HG03175 (cell line): ENCODE data around the gene CMPK1.
"Not testable (repeated sequence)": the region's sequence is repeated elsewhere in the genome, so short reads cannot be mapped to it uniquely, and the experiment has no call there.

Experiments
- ATAC-seq: cut with Tn5 transposase; IDR thresholded peaks from one replicate; pipeline ENCODE4 v1.9.1; 2021; ENCODE audit warnings: mild to moderate bottlenecking, moderate library complexity; ENCODE audit not compliant: unreplicated experiment

Gene CMPK1, protein sequence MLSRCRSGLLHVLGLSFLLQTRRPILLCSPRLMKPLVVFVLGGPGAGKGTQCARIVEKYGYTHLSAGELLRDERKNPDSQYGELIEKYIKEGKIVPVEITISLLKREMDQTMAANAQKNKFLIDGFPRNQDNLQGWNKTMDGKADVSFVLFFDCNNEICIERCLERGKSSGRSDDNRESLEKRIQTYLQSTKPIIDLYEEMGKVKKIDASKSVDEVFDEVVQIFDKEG

DNA sequence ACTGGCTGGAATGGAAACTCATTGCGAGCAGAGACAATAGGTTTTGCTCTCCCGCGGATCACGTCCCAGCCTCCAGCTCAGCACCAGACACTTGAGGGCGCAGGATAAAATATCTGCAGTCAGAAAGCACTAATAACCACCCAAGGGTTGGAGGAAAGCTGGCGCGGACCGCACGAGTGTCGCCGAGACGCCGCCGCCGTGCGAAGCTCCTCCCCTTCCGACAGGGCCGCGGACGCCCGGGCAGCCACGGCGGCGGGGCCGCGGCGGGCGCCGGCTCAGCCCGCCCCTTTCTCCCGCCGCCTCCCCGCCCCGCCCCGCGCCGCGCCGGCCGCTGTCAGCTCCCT, at the start of gene CMPK1:
Gene CMPK1 (plus strand): TSS at position 213 of the 344 bp plus-strand sequence. CDS start 156 bp downstream, outside the sequence.
- ATAC-seq = peak; percentile 82

DNA sequence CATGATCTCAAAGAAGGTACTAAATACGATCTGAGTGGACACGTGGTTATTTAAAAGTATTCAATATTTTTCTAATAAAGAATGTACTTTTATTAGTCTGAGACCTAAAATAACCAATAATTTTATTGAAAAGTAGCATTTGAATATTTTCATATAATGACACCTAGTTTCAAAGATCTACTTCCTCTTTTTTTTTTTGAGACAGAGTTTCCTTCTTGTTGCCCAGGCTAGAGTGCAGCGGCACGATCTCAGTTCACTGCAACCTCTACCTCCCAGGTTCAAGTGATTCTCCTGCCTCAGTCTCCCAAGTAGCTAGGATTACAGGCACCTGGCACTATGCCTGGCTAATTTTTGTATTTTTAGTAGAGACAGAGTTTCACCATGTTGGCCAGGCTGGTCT, 45.5 kb upstream of the CMPK1 start:
- ATAC-seq = not testable (repeated sequence)

DNA sequence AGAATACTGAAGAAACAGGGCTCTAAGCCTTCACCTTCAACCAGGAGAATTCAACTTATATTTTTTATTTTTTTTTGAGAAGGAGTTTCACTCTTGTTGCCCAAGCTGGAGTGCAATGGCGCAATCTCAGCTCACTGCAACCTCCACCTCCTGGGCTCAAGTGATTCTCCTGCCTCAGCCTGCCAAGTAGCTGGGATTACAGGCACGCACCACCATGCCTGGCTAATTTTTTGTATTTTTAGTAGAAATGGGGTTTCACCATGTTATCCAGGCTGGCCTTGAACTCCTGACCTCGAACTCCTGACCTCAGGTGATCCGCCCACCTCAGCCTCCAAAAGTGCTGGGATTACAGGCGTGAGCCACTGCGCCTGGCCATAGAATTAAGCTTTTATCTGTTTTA, 38.7 kb upstream of the CMPK1 start:
- not testable (repeated sequence) for ATAC-seq

DNA sequence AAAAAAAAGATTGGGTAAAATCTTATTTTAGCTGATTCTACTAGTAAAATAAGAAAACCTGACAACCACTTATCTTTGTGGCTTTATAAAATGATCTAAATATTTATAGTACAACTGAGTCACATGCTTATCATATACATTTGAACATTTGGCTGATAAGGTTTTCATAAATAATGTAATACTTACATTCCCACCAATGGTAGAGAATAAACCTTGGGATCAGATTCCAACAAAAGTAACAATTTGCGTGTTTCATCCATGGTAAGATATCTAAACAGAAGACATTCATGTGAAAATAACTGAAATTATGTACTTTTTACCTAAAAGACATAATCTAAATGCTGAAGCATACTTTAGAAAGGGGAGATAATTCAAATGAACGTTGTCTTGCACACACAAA, 38.0 kb upstream of the CMPK1 start:
- no peak for ATAC-seq

DNA sequence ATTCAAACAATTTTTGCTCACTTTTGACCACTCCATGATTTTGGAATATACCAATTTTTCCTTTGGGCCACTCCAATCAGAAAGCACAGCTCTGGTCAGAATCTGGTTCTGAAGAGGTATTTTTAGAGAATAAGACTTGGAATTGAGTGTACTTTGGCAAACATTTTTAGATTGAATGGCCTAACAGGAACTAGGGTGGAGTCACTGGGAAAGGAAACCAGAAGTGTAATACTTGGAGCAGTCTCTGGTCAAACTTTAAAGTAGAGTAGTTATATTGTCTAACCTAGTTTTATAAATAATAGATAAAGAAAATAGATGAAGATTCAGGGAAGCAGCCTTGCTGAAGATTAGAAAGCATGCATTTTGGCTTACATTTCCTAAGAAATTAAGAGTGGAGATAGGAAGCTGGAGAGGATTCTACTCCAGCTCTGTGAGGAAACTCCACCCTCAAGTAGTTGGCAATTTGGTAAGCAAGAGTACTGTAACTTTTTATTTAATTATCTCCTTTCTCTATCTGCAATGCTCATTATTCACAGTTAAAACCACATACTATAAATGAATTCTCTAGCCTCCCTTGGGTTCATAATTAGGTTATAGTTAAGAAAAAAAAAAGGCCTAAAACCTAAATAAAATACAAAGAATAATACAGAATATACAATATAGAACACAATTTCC, 35.4 kb upstream of the CMPK1 start:
- no peak for ATAC-seq

DNA sequence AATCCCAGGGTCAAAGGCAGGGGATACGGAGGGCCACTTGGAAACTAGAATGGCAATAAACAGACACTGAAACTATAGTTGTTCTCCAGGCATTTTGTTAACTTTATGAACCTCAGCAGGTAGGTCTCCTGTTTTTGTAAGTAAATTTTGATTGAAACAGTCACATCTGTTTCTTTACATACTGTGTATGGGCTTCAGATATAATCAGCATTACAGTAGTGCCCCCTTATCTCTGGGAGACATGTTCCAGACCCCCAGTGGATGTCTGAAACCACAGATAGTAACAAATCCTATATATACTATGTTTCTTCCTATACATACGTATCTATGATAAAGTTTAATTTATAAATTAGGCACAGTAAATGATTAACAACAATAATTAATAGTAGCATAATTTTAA, 31.1 kb upstream of the CMPK1 start:
- ATAC-seq = no peak

DNA sequence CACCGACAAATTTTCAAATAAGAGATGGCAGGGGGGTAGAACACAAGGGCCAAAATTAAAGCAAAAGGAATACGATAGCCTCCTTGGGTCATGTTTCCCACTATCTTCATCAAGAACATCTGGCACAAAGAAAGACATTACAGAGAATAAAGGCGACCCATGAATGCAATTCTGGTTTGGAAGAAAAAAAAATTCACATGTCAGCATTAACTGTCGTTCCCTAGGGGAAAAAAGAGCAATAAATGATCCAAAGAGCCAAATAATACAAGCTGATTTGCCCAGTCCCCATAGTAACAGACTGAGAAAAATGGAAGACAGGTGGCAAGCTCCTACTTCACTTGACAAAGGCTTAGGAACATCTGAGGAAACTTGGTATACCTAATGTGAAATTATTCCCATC, 24.2 kb upstream of the CMPK1 start:
- no peak for ATAC-seq

DNA sequence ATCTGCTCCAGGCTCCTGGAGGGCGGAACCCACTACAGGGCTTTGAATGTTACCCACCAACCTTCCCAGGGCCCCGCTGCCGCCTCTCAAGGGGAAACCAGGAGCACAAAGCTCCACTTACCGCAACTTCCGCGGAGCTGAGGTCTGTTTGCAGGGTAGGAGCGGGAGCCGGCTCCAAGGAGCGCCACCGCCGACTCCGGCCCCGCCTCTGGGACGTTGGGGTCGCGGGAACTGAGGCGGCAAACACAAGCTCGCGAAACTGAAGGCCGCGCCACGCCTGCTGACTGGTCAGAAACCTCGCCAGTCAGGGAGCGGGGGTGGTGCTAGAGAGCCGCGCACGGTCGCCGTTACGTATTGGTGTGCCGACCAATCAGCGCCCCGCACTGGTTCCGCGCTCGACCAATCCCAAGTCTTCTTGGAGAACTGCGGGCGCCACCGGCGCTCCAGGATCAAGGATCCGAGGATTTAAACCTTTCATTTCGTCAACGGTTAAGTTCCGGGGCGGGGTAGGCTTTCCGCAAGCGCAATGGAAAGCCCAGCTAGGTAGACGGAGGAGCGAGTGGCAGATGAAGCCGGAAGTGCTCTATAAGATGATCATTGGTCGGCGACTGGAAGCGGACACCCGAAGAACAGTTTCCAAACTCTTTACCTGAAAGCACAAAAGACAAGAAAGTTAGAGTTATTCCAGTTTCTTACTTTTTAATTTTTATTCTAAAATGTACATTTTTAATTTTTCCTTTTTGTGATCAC, 19.5 kb upstream of the CMPK1 start, which contains the start of gene STIL:
Gene STIL (minus strand): TSS at position 233 of the 750 bp plus-strand sequence. CDS start 3,828 bp downstream, outside the sequence.
- peak; percentile 95 for ATAC-seq

DNA sequence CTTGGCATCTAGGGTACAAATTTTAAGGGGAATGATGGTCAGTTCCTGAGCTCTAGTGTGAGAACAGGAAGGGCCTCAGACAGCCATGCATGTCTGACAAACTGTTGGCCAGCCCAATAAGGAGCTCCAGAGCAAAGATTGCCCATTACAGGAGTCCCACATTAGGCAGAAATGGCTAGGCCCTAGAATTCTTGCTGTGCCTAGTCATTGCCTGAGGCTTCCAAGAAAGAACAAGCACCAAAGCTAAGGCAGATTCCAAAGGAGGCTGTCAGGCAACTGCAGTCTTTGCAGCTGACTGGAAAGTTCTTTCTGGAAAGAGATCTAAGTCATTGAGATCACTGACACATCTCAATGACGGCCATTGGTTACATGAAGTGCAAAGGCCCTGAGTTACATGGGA, 15.7 kb upstream of the CMPK1 start:
- no peak for ATAC-seq

DNA sequence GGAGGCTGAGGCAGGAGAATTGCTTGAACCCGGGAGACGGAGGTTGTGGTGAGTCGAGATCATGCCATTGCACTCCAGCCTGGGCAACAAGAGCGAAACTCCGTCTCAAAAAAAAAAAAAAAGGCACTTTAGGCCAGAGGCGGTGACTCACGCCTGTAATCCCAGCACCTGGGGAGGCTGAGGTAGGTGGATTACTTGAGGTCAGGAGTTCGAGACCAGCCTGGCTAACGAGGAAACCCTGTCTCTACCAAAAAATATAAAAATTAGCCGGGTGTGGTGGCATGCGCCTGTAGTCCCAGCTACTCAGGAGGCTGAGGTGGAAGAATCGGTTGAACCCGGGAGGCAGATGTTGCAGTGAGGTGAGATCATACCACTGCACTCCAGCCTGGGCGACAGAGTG, 13.6 kb upstream of the CMPK1 start:
- ATAC-seq = not testable (repeated sequence)

DNA sequence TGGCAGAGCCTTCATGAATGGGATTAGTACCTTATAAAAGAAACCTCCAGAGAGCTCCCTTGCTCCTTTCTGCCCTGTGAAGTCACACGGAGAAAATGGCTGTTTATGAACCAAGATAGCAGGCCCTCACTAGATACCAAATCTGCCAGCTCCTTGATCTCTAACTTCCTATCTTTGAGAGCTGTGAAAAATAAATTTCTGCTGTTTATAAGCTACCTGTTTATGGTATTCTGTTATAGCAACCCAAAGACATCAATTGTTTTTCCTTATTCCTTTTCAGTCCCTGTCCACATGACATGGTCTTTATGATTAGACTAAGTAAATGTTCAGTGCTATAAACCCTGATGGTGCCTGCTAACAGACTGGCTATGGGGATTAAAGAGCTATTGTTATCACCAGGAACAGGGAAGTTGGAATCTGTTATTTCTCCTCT, 10.0 kb upstream of the CMPK1 start:
- ATAC-seq = no peak

DNA sequence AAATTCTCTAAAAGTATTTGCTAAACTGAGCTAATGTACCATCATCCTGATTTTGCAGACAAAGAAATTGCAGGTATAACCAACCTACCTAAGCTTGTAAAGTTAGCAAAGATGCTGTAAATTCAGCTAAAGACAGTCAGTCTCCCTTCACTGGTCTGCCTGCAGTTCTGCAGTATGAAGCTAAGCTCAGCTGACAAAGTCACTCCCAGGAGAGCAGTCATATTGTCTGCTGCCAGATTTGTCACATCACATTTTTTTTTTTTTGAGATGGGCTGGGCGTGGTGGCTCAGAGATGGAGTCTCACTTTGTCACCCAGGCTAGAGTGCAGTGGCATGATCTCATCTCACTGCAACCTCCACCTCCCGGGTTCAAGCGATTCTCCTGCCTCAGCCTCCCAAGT, 8.9 kb upstream of the CMPK1 start:
- no peak for ATAC-seq

DNA sequence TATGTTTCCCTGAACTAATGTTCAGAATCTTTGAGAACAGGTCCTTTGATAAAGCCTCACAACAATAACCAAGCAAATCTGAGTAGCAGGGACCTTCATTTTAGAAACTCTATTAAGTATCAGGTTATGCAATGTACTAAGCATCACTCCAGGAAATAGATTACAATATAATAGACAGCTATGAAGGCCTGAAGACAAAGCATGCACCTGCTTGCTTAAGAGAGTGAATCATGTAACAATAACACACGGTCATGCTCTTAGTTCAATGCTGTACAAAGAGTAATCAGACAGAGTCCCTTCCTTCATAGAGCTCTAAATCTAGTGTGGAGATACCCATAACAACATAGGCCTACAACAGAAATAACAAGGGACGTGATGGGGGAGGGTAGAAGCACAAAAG, 8.1 kb upstream of the CMPK1 start:
- ATAC-seq = no peak

DNA sequence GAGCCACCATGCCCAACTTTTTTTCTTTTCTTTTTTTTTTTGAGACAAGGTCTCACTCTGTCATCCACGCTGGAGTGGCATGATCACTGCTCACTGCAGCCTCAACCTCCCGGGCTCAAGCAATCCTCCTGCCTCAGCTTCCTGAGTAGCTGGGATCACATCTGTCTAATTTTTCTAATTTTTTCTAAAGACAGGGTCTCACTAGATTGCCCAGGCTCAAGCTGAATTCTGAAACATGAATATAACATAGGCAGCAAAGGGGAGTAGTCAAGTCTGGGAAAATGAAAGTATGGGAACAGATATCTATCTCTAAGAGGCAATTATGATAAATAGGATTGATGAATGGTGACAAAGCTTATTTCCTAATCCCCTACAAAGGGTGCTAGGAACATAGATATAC, 7.3 kb upstream of the CMPK1 start:
- no peak for ATAC-seq

DNA sequence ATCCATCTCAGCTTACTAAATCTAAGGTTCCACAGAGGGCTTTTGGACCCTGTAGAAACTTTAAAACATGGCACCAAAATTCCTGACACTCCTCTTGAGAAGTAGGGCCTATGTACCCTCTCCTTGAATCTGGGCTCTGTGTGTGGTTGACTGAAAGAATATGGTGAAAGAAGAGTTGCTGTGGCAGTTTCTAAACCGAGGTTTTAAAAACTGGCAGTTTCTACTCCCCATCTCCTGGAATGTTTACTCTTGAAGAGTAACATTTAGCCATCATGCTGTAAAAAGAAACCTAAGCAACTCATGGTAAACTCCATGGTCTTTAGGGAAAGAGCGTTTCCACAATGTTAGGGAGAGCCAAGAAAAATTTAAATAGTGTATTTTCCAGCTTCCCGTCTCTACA, 4.6 kb upstream of the CMPK1 start:
- no peak for ATAC-seq

DNA sequence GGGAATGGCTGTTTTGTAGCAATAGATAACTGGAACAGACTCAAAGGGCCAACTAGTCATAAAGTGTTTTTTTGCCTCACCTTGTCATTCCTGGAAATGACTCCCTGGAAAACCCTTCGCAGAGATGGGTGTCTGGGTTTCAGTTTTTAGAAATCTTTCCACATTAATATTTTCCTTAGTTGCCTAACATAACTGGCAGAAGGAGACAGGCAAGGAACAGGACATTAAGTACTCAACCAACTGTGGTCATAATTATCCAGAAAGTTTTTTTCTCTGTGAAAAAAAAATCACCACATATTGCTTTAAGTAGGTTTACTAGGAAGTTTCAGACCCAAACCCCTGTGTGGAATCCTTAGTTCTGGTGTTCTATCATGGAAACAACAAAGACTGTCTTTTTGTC, 3.4 kb upstream of the CMPK1 start:
- ATAC-seq = no peak

DNA sequence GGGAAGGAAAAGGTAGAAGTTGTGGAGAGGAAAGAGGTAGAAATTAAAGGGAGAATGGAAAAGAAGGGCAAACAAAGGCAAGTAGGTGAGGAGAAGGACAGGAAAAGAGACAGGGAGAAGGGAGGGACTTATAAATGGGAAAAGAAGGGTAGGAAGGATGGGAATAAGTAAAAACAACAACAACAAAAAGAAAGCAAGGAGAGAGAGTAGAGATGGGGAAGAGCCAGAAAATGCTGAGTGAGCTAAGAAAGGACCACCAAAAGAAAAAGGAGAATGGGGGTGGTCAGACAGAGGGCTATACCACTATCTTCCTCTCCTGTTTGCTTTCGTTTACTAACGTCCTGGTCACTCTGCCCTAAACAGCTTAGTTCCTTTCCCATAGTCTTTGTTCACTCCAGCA, 1.7 kb upstream of the CMPK1 start:
- ATAC-seq = no peak

DNA sequence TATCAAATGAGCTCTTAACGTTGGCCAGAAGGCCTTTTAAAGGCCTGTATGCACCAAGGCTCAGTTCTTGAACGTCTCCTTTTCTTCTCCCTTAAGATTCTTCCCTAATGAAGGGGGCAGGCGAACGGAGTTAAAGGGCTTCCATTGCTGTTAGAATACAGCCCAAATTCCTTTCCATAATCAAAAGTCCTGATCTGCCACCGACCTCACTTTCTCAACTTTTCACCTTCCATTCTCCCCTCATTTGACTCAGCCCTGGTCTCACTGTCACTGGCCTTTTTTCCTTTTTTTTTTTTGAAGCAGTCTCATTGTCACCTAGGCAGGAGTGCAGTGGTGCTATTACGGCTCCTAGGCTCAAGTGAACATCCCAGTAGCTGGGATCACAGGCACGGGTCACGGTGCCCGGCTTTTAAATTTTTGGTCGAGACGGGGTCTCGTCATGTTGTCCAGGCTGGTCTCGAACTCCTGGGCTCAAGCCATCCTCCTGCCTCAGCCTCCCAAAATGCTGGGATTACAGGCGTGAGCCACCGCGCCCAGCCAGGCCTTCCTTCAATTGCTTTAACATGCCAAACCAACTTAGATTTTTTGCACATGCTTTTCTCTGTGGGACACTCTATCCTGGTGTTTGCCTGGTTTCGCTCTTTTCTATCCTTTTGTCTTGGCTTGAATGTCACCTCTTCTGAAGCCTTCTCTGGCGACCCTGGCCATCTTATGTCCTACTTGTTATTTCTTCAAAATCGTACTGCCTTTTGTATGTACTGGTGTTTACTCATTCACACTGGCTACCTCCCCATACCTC, 612 bp upstream of the CMPK1 start:
- no peak for ATAC-seq

DNA sequence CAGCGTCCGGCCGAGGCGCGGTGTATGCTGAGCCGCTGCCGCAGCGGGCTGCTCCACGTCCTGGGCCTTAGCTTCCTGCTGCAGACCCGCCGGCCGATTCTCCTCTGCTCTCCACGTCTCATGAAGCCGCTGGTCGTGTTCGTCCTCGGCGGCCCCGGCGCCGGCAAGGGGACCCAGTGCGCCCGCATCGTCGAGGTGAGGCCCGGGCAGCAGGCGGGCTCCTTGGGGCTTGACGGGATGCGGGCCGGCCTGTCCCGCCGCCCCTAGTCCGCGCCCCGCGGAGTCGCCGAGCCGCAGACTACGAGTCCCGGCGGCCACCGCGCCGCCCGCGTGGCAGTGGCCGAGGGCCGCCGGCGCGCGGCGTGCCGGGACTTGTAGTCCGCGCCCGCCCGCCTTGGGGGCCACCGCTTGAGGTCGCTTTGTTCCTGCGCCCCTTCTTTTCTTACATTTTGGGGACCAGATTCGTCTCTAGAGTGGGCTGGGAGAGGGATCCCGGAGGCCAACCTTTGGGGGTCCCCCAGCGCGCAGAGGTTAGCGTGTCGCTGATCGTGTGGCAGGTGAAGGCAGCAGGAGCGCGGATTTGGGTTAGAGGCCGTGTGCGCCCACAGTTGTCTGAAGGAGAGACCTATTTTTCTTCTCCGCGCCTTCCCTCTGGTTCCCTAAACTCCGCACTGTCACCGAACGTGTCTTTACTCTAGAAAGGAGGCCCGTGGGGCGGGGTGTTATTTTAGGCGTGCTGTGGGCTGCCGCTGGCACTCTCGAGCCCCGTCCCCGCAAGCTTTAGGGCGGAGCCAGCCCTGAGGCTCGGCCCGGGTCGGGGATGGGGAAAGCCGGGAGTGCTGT, 553 bp downstream of the CMPK1 start:
- ATAC-seq = peak; percentile 91

DNA sequence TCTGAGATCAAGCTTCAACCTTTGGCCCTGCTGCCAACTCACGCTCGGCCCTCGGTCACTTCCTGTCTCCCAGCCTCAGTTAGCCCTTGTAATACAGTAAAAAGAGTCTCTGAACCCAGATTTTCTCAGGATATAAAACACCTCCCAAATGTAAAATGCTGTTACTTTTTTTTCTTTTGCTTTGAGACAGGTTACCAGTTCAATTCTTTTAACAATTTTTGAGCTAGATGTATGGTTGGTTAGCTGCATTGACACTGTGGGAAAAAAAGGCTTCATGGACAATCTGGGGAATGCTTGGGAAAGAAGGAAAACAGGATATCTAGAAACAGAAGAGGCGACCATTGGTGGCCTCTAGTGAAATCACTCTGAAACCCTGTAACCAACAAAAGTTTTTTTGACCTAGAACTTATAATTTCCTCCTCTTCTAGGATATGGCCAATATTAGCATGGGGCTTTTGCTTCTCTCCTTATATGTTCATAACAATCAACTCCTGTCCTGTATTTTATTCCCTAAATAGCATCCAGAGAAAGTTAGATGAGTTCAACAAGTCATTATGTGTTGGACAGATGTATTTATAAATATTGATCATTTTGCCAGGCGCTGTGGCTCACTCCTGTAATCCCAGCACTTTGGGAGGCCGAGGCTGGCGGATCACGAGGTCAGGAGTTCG, 1.3 kb downstream of the CMPK1 start:
- no peak for ATAC-seq
